B cell (primary cell): Measurements from ENCODE around the gene GGNBP2.

Experiments
- CTCF ChIP-seq: fragments of 200-600 bp; IDR thresholded peaks from one replicate; pipeline ENCODE4 v1.8.0; 2022; ENCODE audit warnings: antibody characterized with exemption, mild to moderate bottlenecking
- EZH2 ChIP-seq: IDR thresholded peaks from 2 replicates; pipeline ENCODE4 v1.6.1; 2012; ENCODE audit warnings: borderline replicate concordance, low read depth, mild to moderate bottlenecking, moderate library complexity, low read length; ENCODE audit not compliant: insufficient read depth, poor library complexity, severe bottlenecking

- TF ChIP-seq CTCF (no peak), EZH2 (no peak)
Measured at GRCh38 chr17:36496018-36496789, 48.5 kb upstream of the GGNBP2 start.
